T-helper 17 cell (primary cell): Measurements from ENCODE around the gene PITPNC1. TPM values are rescaled to one million over a fixed set of nuclear protein-coding genes. Genes with fewer than 3 reads are reported as not detected.

Source experiments
- ATAC-seq: fragments of 150-1000 bp; cut with Tn5 transposase; 2 replicates; pipeline ENCODE4 v1.10.0; 2021; ENCODE audit warnings: mild to moderate bottlenecking, moderate library complexity
- DNase-seq, 3 donors: peaks; one replicate each; pipeline versions ENCODE4 v3.0.0 to v3.0.0-alpha.2; 2020 to 2021
- H3K9me3 ChIP-seq: one replicate; pipeline ENCODE4 v1.7.0; 2013; ENCODE audit warnings: low read length, mild to moderate bottlenecking; ENCODE audit not compliant: control insufficient read depth, poor library complexity, severe bottlenecking
- H3K27ac Mint-ChIP-seq: one replicate; pipeline ENCODE4 v1.8.0; 2022; ENCODE audit warnings: mild to moderate bottlenecking, moderate library complexity, mixed read lengths
- H3K27me3 Mint-ChIP-seq: one replicate; pipeline ENCODE4 v1.8.0; 2022; ENCODE audit warnings: mixed read lengths
- H3K36me3 Mint-ChIP-seq: one replicate; pipeline ENCODE4 v1.8.0; 2022; ENCODE audit warnings: low read depth, mixed read lengths
- H3K4me1 Mint-ChIP-seq: one replicate; pipeline ENCODE4 v1.8.0; 2022; ENCODE audit warnings: mild to moderate bottlenecking, mixed read lengths
- H3K4me3 Mint-ChIP-seq: one replicate; pipeline ENCODE4 v1.8.0; 2022; ENCODE audit warnings: mild to moderate bottlenecking, moderate library complexity, mixed read lengths
- total RNA-seq, 4 donors: library from RNA in 2 of 4; stranded (reverse) in 2 of 4; gene quantifications; one replicate each; pipeline ENCODE4 v1.2.3 and lab custom pipeline; 2022 to 2026

PITPNC1 gene
- total RNA-seq, 2 donors from 2014 or later: 72.9 to 82.0 TPM

- no peak for ATAC-seq
- no peak for DNase-seq
- peak overlapping the region; percentile 69 for H3K4me3 Mint-ChIP-seq
- no peaks in the 10 kb centered on the region for H3K9me3 ChIP-seq
- H3K27ac Mint-ChIP-seq: peak overlapping the region; percentile 94
- H3K36me3 Mint-ChIP-seq: no peaks in the 10 kb centered on the region
- no peaks in the 10 kb centered on the region for H3K27me3 Mint-ChIP-seq
- H3K4me1 Mint-ChIP-seq: peaks cover 45% of the 10 kb centered on the region
These were observed 73.0 kb downstream of the PITPNC1 start for GRCh38 chr17:67449845-67450755.

GRCh38 chr17:67452681-67453554 lies 75.8 kb downstream of the PITPNC1 start:
- H3K9me3 ChIP-seq: no peaks in the 10 kb centered on the region
- Mint-ChIP-seq H3K27me3 (no peaks in the 10 kb centered on the region), H3K4me1 (peaks cover 54% of the 10 kb centered on the region), H3K36me3 (peaks cover under 1% of the 10 kb centered on the region), H3K27ac (peak overlapping the region; percentile 94), H3K4me3 (peak overlapping the region; percentile 72)
- DNase-seq (no peak), ATAC-seq (peak; percentile 95)

DNA sequence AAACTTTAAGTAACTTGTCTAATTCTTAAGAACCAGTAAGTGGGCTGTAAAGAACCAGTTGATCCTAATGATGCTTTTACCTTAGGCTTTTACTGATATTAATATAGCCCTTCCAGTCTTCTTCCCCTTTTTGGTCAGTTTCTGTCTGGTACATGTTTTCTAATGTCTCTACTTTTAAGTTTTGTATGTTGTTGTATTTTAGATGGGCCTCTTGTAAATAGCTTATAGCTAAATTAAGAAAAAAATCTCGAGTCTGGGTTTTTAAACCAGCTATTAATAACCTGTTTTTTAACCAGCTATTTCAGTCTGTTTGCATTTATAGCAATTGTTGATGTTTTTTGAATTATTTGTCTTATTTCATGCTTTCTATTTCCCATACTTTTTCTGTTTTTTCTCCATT lies 79.0 kb downstream of the PITPNC1 start:
- H3K4me3 Mint-ChIP-seq: no peak overlapping the region

DNA sequence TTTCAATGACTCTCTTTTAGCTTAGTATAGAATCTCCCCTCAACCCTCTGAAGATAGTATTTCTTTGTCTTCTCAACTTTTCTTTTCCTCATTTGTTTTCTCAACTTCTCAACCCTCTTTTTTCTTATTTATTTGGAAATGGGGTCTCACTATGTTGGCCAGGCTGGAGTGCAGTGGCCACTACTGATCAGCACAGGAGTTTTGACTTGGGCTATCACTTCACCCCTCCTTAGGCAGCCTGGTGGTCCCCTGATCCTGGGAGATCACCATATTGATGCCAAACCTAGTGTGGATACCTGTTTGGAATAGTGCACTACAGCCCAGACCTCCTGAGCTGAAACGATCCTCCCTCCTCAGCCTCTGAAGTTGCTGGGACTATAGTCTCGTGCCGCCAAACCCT lies 79.8 kb downstream of the PITPNC1 start:
- Mint-ChIP-seq H3K36me3 (peaks cover 4% of the 10 kb centered on the region), H3K4me3 (no peak overlapping the region), H3K27ac (peak overlapping the region; percentile 82), H3K27me3 (no peaks in the 10 kb centered on the region), H3K4me1 (peaks cover 41% of the 10 kb centered on the region)
- no peaks in the 10 kb centered on the region for H3K9me3 ChIP-seq
- ATAC-seq (no peak), DNase-seq (no peak)

More for the DNA sequence above, 79.0 kb downstream of the PITPNC1 start:
- H3K36me3 Mint-ChIP-seq: peaks cover 4% of the 10 kb centered on the region
- H3K4me1 Mint-ChIP-seq: peaks cover 42% of the 10 kb centered on the region
- H3K9me3 ChIP-seq: no peaks in the 10 kb centered on the region
- H3K27ac Mint-ChIP-seq: peak overlapping the region; percentile 82
- H3K27me3 Mint-ChIP-seq: no peaks in the 10 kb centered on the region
- ATAC-seq: no peak
- DNase-seq: no peak

- DNase-seq (no peak), ATAC-seq (no peak)
- Mint-ChIP-seq H3K4me3 (no peak overlapping the region), H3K27ac (no peak overlapping the region), H3K27me3 (no peaks in the 10 kb centered on the region), H3K36me3 (peaks cover 4% of the 10 kb centered on the region), H3K4me1 (peaks cover 34% of the 10 kb centered on the region)
- no peaks in the 10 kb centered on the region for H3K9me3 ChIP-seq
These were observed 81.1 kb downstream of the PITPNC1 start for GRCh38 chr17:67458203-67458602.

DNA sequence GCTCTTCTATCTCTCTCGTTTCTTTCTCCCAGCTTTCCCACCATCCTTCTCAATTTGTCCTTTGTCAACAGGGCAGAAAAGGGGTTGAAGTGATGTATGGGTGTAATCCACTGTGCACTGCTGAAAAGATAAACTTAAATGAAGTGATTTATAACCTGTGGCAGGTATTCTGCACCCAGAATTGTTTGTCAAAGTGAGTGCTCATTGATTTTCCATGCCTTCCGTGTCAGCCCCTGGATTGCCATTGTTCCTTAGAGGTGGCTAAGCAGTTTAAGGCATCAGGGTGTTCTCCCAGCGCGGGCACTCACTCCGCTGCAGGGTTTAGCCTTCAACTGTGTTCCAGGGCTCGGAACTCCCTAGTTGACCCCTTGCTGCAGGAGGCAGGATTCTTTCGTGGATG lies 82.9 kb downstream of the PITPNC1 start:
- H3K4me3 Mint-ChIP-seq: no peak overlapping the region
- DNase-seq (no peak), ATAC-seq (no peak)
- H3K9me3 ChIP-seq: no peaks in the 10 kb centered on the region
- peak overlapping the region; percentile 35 for H3K27ac Mint-ChIP-seq
- H3K27me3 Mint-ChIP-seq: no peaks in the 10 kb centered on the region
- H3K4me1 Mint-ChIP-seq: peaks cover 36% of the 10 kb centered on the region
- peaks cover 4% of the 10 kb centered on the region for H3K36me3 Mint-ChIP-seq

DNA sequence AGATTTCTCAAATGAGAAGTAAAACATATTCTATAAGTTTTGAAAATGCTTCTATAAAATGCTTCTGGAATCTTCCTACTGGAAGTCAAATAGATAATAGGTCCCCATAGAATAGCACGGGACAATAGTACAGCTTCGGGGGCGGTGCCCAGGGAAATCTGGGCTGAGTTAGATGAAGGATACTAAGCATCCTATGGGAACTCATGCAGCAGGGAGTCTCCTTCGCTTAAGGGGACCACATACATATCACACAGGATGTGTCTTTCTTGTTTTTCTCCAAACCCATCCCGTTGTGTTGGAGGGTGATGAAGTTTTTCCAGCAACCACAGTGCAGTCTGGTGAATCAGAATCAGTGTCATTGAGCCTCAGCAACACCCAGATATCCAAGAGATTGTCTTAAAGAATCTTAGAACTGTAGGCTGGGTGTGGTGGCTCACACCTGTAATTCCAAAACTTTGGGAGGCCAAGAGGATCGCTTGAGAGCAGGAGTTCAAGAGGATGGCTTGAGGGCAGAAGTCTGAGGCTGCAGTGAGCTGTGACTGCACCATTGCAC lies 84.2 kb downstream of the PITPNC1 start:
- ATAC-seq: no peak
- Mint-ChIP-seq H3K4me3 (peak overlapping the region; percentile 65), H3K4me1 (peaks cover 36% of the 10 kb centered on the region), H3K27ac (peak overlapping the region; percentile 35), H3K36me3 (peaks cover 4% of the 10 kb centered on the region), H3K27me3 (no peaks in the 10 kb centered on the region)
- no peaks in the 10 kb centered on the region for H3K9me3 ChIP-seq
- DNase-seq: no peak

- DNase-seq (no peak), ATAC-seq (no peak)
- H3K9me3 ChIP-seq: no peaks in the 10 kb centered on the region
- Mint-ChIP-seq H3K27me3 (no peaks in the 10 kb centered on the region), H3K27ac (peak overlapping the region; percentile 35), H3K4me3 (no peak overlapping the region), H3K36me3 (peaks cover 4% of the 10 kb centered on the region), H3K4me1 (peaks cover 37% of the 10 kb centered on the region)
These were observed 84.8 kb downstream of the PITPNC1 start for GRCh38 chr17:67461876-67462275.

DNA sequence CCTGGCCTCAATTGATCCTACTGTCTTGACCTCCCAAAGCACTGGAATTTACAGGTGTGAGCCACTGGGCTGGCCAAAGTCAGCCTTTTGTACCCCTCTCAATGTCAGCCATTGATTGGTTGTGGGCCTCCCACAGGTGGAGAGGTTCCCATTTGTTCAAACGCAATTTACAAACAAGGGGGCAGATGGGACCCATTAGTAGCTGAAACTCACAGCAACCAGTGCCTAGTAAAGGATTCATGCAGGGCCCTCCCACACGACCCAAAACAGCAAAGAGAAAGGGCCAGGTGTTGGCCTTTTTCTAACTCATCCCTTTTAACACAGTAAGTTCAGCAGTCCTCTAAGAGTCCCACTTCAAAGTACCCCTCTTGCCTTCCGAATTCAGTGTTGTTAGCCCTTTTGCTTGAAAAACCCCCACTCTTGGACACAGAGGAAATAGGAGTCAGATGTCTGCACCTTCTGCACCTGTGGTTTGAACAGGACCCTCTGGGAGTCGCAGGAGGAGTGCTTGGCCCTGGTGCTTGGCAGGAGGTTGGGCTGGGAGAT lies 89.2 kb downstream of the PITPNC1 start:
- H3K27me3 Mint-ChIP-seq: no peaks in the 10 kb centered on the region
- DNase-seq (no peak), ATAC-seq (no peak)
- H3K9me3 ChIP-seq: no peaks in the 10 kb centered on the region
- peaks cover 43% of the 10 kb centered on the region for H3K4me1 Mint-ChIP-seq
- peak overlapping the region; percentile 53 for H3K27ac Mint-ChIP-seq
- peak overlapping the region; percentile 45 for H3K4me3 Mint-ChIP-seq
- no peaks in the 10 kb centered on the region for H3K36me3 Mint-ChIP-seq

- no peak for DNase-seq
- no peak for ATAC-seq
- no peaks in the 10 kb centered on the region for H3K9me3 ChIP-seq
- H3K4me1 Mint-ChIP-seq: peaks cover 42% of the 10 kb centered on the region
- peak overlapping the region; percentile 75 for H3K4me3 Mint-ChIP-seq
- no peaks in the 10 kb centered on the region for H3K36me3 Mint-ChIP-seq
- H3K27me3 Mint-ChIP-seq: no peaks in the 10 kb centered on the region
- H3K27ac Mint-ChIP-seq: peak overlapping the region; percentile 94
These were observed 90.7 kb downstream of the PITPNC1 start for GRCh38 chr17:67467500-67468455.

DNA sequence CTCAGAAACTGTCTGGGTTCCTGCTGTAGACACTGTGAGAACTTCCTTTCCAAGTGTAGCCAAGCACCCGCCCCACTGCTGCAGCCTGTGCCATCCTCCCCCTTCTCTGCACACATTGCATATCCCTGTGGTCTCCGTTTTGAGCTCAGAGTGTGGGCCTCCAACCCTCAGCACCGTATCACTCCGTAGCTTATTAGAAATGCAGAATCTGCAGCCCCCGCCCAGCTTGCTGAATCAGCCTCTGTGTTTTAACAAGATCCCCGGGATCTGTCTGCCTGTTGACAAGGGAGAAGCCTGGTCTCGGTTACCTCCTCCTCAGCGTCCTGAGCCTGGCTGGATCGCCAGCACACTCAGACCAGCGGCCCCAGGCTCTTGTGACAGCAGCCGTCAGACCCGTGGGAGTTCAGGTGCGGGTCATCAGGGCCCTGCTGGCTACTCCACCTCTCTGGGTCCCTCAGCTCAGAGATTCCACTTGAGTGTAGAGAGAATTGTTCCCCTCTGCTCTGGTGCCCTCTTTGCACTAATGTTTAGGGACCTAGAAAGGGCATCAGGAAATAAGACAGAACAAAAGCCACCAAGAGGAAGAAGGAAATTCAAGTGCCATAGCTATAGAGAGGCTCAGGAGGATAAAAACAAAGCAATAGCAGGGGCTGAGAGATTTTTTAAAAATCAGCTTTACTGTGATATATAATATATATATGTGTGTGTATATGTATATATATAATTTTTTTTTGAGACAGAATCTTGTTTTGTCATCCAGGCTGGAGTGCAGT lies 92.3 kb downstream of the PITPNC1 start:
- Mint-ChIP-seq H3K4me1 (peaks cover 45% of the 10 kb centered on the region), H3K4me3 (peak overlapping the region; percentile 82), H3K27ac (peak overlapping the region; percentile 94), H3K36me3 (no peaks in the 10 kb centered on the region), H3K27me3 (no peaks in the 10 kb centered on the region)
- ATAC-seq (peak; percentile 78), DNase-seq (no peak)
- no peaks in the 10 kb centered on the region for H3K9me3 ChIP-seq
